CD4-positive, alpha-beta T cell (primary cell): ENCODE measurements around the gene NKTR. TPM values are rescaled to one million over a fixed set of nuclear protein-coding genes. Genes with fewer than 3 reads are reported as not detected.

Experiments used
- ATAC-seq: fragments of 200-7000 bp; cut with Tn5 transposase; one replicate; pipeline ENCODE4 v1.10.0; 2022; ENCODE audit warnings: mild to moderate bottlenecking; ENCODE audit not compliant: poor library complexity
- CTCF ChIA-PET: fragments of 350-600 bp; sonication (Branson Sonifier 250); formaldehyde crosslinking; loops from one replicate; lab custom pipeline; 2021; ENCODE audit warnings: antibody characterized with exemption, inconsistent platforms; lab: Charles Lee
- POLR2A ChIA-PET: fragments of 350-600 bp; sonication (Branson Sonifier 250); formaldehyde crosslinking; loops from one replicate; lab custom pipeline; 2021; ENCODE audit warnings: antibody characterized with exemption, inconsistent platforms; lab: Charles Lee
- DNase-seq, 14 experiments: peaks; one replicate each; pipeline ENCODE4 v3.0.0-alpha.2; 2013 to 2020; ENCODE audit warnings: mixed read lengths in 2 of 14
- H3K27ac ChIP-seq, 2 donors: one replicate each; pipeline versions ENCODE4 v1.5.1 to v1.7.0; 2013; ENCODE audit warnings: low read length in 2 of 2, low read depth in 1 of 2, mild to moderate bottlenecking in 1 of 2
- H3K27me3 ChIP-seq, 2 experiments: 1 replicate in 1 of 2; 2 replicates in 1 of 2; pipeline versions ENCODE4 v1.6.1 to v1.7.0; 2013; ENCODE audit warnings: low read length in 2 of 2, control low read depth in 1 of 2, mild to moderate bottlenecking in 1 of 2, moderate library complexity in 1 of 2; ENCODE audit not compliant: insufficient read depth in 2 of 2, control insufficient read depth in 1 of 2
- H3K36me3 ChIP-seq: one replicate; pipeline ENCODE4 v1.6.1; 2013; ENCODE audit warnings: low read length, control low read depth; ENCODE audit not compliant: insufficient read depth
- H3K4me1 ChIP-seq: one replicate; pipeline ENCODE4 v1.6.1; 2013; ENCODE audit warnings: low read length, control low read depth; ENCODE audit not compliant: insufficient read depth
- H3K4me3 ChIP-seq: one replicate; pipeline ENCODE4 v1.5.1; 2013; ENCODE audit warnings: mild to moderate bottlenecking, low read length, moderate library complexity
- H3K9me3 ChIP-seq, 2 experiments: 1 replicate in 1 of 2; 2 replicates in 1 of 2; pipeline versions ENCODE4 v1.6.1 to v1.7.0; 2013; ENCODE audit warnings: low read length in 2 of 2, mild to moderate bottlenecking in 2 of 2, control low read depth in 1 of 2, moderate library complexity in 1 of 2; ENCODE audit not compliant: control insufficient read depth in 1 of 2, insufficient read depth in 1 of 2
- H3K27ac Mint-ChIP-seq: one replicate; pipeline ENCODE4 v1.8.0; 2020; ENCODE audit warnings: mixed read lengths
- H3K27me3 Mint-ChIP-seq: one replicate; pipeline ENCODE4 v1.8.0; 2021; ENCODE audit warnings: mixed read lengths
- H3K36me3 Mint-ChIP-seq: one replicate; pipeline ENCODE4 v1.8.0; 2021; ENCODE audit warnings: low read depth, mixed read lengths
- H3K4me1 Mint-ChIP-seq: one replicate; pipeline ENCODE4 v1.8.0; 2021; ENCODE audit warnings: low read depth, mixed read lengths
- H3K4me3 Mint-ChIP-seq: one replicate; pipeline ENCODE4 v1.8.0; 2020; ENCODE audit warnings: mild to moderate bottlenecking, mixed read lengths
- H3K9me3 Mint-ChIP-seq: one replicate; pipeline ENCODE4 v1.8.0; 2020; ENCODE audit warnings: mixed read lengths
- intact Hi-C, 2 experiments: fragments of 100-400 bp; cut with DNase I in 1 of 2; cut with micrococcal nuclease in 1 of 2; formaldehyde crosslinking; loops; one replicate each; pipeline versions ENCODE4 v1.15.1 to v1.9.0; 2023 to 2025; cut with DNase I, micrococcal nuclease
- total RNA-seq, 174 experiments: library from RNA in 2 of 174; stranded (reverse) in 2 of 174; gene quantifications; one replicate each; pipeline ENCODE4 v1.2.3 and lab custom pipeline; 2021 to 2026
- TF ChIP-seq, protein P1 (sequence below): fragments of 200-600 bp; IDR thresholded peaks from one replicate; pipeline ENCODE4 v1.8.0; 2022; ENCODE audit warnings: antibody characterized with exemption, mild to moderate bottlenecking

The NKTR gene
- total RNA-seq, 2 experiments from 2014 or later, result 236 to 249 TPM

DNA sequence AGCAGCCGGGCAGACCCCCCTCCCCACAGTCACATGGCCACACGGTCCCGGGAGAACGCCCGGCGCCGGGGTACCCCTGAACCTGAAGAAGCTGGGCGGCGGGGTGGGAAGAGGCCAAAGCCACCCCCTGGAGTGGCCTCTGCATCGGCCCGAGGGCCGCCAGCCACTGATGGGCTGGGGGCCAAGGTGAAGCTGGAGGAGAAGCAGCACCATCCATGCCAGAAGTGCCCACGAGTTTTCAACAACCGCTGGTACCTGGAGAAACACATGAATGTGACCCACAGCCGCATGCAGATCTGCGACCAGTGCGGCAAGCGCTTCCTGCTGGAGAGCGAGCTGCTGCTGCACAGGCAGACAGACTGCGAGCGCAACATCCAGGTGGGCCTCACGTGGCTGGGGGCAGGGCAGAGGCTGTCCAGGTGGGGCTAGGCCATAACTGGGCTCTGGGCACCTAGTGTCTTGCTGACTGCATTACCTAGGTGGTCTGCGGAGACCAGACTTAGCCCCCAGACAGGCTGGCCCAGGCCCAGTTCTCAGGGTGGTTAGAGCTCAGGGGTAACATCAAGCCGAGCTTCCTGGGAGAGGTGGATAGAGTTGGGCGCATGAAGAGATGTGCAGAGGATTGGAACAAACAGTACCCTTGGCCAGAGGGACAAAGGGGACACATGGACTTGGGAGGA, 59.1 kb downstream of the NKTR start:
- H3K4me3 ChIP-seq, result no peak overlapping the region
- ChIA-PET POLR2A (no interaction called here), CTCF (no interaction called here)
- H3K36me3 ChIP-seq, result no peaks in the 10 kb centered on the region
- H3K9me3 ChIP-seq, result no peaks in the 10 kb centered on the region
- DNase-seq (no peak), ATAC-seq (no peak)
- H3K27ac Mint-ChIP-seq, result no peak overlapping the region
- no peaks in the 10 kb centered on the region for H3K27me3 Mint-ChIP-seq
- TF ChIP-seq, protein P1, sequence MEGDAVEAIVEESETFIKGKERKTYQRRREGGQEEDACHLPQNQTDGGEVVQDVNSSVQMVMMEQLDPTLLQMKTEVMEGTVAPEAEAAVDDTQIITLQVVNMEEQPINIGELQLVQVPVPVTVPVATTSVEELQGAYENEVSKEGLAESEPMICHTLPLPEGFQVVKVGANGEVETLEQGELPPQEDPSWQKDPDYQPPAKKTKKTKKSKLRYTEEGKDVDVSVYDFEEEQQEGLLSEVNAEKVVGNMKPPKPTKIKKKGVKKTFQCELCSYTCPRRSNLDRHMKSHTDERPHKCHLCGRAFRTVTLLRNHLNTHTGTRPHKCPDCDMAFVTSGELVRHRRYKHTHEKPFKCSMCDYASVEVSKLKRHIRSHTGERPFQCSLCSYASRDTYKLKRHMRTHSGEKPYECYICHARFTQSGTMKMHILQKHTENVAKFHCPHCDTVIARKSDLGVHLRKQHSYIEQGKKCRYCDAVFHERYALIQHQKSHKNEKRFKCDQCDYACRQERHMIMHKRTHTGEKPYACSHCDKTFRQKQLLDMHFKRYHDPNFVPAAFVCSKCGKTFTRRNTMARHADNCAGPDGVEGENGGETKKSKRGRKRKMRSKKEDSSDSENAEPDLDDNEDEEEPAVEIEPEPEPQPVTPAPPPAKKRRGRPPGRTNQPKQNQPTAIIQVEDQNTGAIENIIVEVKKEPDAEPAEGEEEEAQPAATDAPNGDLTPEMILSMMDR, result no peak
- no peaks in the 10 kb centered on the region for H3K27me3 ChIP-seq
- no peaks in the 10 kb centered on the region for H3K9me3 Mint-ChIP-seq
- no peak overlapping the region for H3K27ac ChIP-seq
- no peak overlapping the region for H3K4me3 Mint-ChIP-seq
- peaks cover 3% of the 10 kb centered on the region for H3K4me1 Mint-ChIP-seq
- H3K36me3 Mint-ChIP-seq, result no peaks in the 10 kb centered on the region
- peaks cover 11% of the 10 kb centered on the region for H3K4me1 ChIP-seq
- intact Hi-C loops, result no loop called here

DNA sequence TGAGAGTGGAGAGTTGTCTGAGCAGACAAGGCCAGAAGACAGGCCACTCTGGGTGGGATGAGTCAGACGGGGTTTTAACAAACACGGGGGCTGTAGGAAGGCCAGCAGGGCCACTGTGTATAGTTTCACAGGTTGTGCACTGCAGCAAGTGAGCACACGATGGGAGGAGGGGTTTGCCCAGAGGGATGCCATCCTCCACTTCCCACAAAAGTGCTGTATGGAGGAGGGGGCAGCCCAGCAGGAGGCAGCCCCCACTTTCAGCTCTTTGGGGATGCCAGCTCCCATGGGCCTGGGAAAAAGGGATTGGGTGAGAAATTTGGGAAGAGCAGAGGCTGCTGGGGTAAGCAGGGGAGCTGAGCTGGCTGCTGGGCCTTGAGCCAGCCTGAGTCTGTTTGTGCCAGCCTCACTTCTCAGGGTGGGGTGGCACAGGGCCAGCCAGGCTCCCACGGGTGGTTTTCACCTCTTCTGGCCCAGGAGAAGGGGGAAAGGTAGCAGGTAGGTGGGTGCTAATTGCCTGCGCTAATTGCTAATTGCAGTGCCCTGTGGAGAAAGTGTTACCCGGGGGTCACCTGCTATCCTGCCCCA, 59.7 kb downstream of the NKTR start:
- H3K9me3 ChIP-seq, result no peaks in the 10 kb centered on the region
- H3K4me3 Mint-ChIP-seq, result no peak overlapping the region
- no peaks in the 10 kb centered on the region for H3K36me3 ChIP-seq
- H3K27me3 Mint-ChIP-seq, result no peaks in the 10 kb centered on the region
- H3K27me3 ChIP-seq, result no peaks in the 10 kb centered on the region
- no peaks in the 10 kb centered on the region for H3K9me3 Mint-ChIP-seq
- H3K27ac Mint-ChIP-seq, result no peak overlapping the region
- peaks cover 2% of the 10 kb centered on the region for H3K4me1 Mint-ChIP-seq
- TF ChIP-seq, protein P1, result no peak
- no peak for DNase-seq
- no peak for ATAC-seq
- ChIA-PET POLR2A (no interaction called here), CTCF (no interaction called here)
- intact Hi-C loops, result no loop called here
- H3K27ac ChIP-seq, result no peak overlapping the region
- no peaks in the 10 kb centered on the region for H3K36me3 Mint-ChIP-seq
- no peak overlapping the region for H3K4me3 ChIP-seq
- H3K4me1 ChIP-seq, result peaks cover 4% of the 10 kb centered on the region

DNA sequence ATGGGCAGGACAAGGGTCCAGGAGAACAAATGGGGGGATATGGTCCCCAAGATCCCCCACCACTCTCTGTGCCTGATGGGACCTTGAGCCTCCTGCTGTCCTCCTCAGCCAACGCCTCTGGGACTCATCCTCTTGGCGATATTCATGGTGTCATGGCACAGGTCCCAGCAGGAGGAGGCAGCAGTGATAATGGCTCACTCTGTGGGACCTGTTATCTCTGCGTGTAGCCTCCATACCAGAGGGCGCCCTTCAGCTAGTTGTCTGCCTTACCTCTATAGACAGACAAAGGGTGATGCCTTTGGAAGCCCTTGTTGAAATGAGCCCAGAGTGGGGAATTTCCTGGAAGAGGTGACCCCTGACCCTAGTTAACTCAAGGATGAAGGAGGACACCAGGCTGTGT, 60.4 kb downstream of the NKTR start:
- H3K27ac Mint-ChIP-seq, result no peak overlapping the region
- Histone ChIP-seq H3K4me3 (no peak overlapping the region), H3K27me3 (no peaks in the 10 kb centered on the region), H3K27ac (no peak overlapping the region), H3K9me3 (no peaks in the 10 kb centered on the region), H3K4me1 (no peaks in the 10 kb centered on the region), H3K36me3 (no peaks in the 10 kb centered on the region)
- H3K4me3 Mint-ChIP-seq, result no peak overlapping the region
- no peaks in the 10 kb centered on the region for H3K36me3 Mint-ChIP-seq
- ChIA-PET CTCF (no interaction called here), POLR2A (no interaction called here)
- H3K9me3 Mint-ChIP-seq, result no peaks in the 10 kb centered on the region
- ATAC-seq (no peak), DNase-seq (no peak)
- no peaks in the 10 kb centered on the region for H3K4me1 Mint-ChIP-seq
- H3K27me3 Mint-ChIP-seq, result no peaks in the 10 kb centered on the region
- TF ChIP-seq, protein P1, result no peak
- intact Hi-C loops, result no loop called here
